ENCODE results near the gene TNFRSF18. TPM values are rescaled to one million over a fixed set of nuclear protein-coding genes. Genes with fewer than 3 reads are reported as not detected.

The TNFRSF18 gene
- total and polyA plus RNA-seq, 10 of the 15 experiments (the other 5 are each of a cell fraction or from before 2014, with no cell fraction given), result 0.18 to 7.5 (median 1.5) TPM; not detected in 1

GRCh38 chr1:1203561-1204424, 2.6 kb downstream of the TNFRSF18 start:
- H3K4me1 ChIP-seq (ENCODE audit: control insufficient read depth, insufficient read depth, low read length), result peaks cover 23% of the 10 kb centered on the region

More at GRCh38 chr1:1203561-1204424, 2.6 kb downstream of the TNFRSF18 start:
- Histone ChIP-seq H3K27ac (ENCODE audit: control insufficient read depth, insufficient read depth) (no peak overlapping the region), H3K9me3 (replicated peaks; ENCODE audit: control insufficient read depth, insufficient read depth, low read length) (no peaks in the 10 kb centered on the region), H2AFZ (ENCODE audit: control insufficient read depth, low read depth, low read length) (no peak overlapping the region), H3K4me2 (ENCODE audit: control insufficient read depth, insufficient read depth) (no peak overlapping the region), H3K79me2 (ENCODE audit: control insufficient read depth, insufficient read depth, low read length) (no peaks in the 10 kb centered on the region), H4K20me1 (ENCODE audit: control insufficient read depth, insufficient read depth) (no peaks in the 10 kb centered on the region), H3K4me3 (no peak overlapping the region), H3K36me3 (ENCODE audit: control insufficient read depth in 2 of 2, insufficient read depth in 2 of 2, low read length in 1 of 2) (no peaks in the 10 kb centered on the region), H3K9ac (ENCODE audit: control insufficient read depth, insufficient read depth, low read length) (no peak overlapping the region), H3K27me3 (replicated peaks in 1 of 2; ENCODE audit: control insufficient read depth in 2 of 2, insufficient read depth in 2 of 2, low read length in 1 of 2) (peaks cover 0 to 8% of the 10 kb centered on the region in 2 experiments; a peak in 1 of 4 replicates)
- in situ Hi-C loops (cut with MboI) (no loop called here), intact Hi-C loops (cut with micrococcal nuclease; ENCODE audit: unreplicated experiment) (no loop called here)
- no TSS peak for BruUV-seq (replicated peaks)
- FAIRE-seq (no peak), DNase-seq (ENCODE audit: low read depth, low spot score) (no peak), ATAC-seq (no peak)
- CTCF ChIA-PET, result no interaction called here
- 64% methylated on average over 49 of the region's 49 CpGs for WGBS (ENCODE audit: insufficient coverage, insufficient replicate concordance, low lambda C conversion rate, missing lambda C conversion rate)
- RAD21 ChIA-PET (ENCODE audit: unreplicated experiment), result no interaction called here
- TF ChIP-seq EGR1 (IDR thresholded peaks at IDR 0.05; ENCODE audit: borderline replicate concordance in 1 of 2, low read depth in 2 of 2, low read length in 2 of 2), result no peak
- 0 out of 2 replicates have a peak, but pooled peaks have one; percentile 37 for TF ChIP-seq MLLT1 (IDR thresholded peaks at IDR 0.05)
- SMC1A ChIA-PET (ENCODE audit: uncharacterized antibody, unreplicated experiment), result no interaction called here
- POLR2A ChIA-PET, result no interaction called here
